DLD1 (cell line): ENCODE measurements around the gene SCFD2.

Source experiments
- in situ Hi-C: cut with HindIII; loops from 2 replicates; pipeline ENCODE4 v1.10.0; 2017; ENCODE audit warnings: low sequenced_read_pairs

The SCFD2 gene

DNA sequence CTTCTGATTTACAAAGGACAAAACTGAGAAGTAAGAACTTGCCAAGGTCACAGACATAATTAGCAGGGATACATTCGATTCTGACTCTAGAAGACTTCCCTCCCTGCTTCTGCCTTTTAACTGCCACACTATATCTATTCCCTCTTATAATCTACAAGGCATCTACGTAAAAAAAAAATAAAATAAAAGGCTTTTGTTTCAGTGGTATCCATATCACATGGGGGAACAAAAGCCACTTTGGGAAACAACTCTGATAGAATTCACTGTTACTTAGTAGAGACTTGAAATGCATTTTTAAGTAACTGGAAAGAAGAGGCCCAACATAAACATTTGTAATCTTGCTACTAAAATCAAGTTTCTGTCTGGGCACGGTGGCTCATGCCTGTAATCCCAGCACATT lies 247.2 kb downstream of the SCFD2 start:
- in situ Hi-C loops, result no loop called here

- in situ Hi-C loops, result no loop called here
Measured at GRCh38 chr4:53116954-53117353, 248.9 kb downstream of the SCFD2 start.

- in situ Hi-C loops, result no loop called here
Measured at GRCh38 chr4:53113431-53114225, 252.2 kb downstream of the SCFD2 start.

DNA sequence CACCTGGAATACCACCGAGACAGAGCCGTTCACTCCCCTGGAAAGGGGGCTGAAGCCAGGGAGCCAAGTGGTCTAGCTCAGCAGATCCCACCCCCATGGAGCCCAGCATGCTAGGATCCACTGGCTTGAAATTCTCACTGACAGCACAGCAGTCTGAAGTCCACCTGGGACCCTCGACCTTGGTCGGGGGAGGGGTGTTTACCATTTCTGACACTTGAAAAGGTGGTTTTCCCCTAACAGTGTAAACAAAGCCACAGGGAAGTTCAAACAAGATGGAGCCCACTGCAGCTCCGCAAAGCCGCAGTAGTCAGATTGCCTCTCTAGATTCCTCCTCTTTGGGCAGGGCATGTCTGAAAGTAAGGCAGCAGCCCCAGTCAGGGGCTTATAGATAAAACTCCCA lies 260.5 kb downstream of the SCFD2 start:
- in situ Hi-C loops, result no loop called here

- in situ Hi-C loops, result no loop called here
Measured at GRCh38 chr4:53103481-53103880, 262.4 kb downstream of the SCFD2 start.

GRCh38 chr4:53101191-53101581 lies 264.7 kb downstream of the SCFD2 start:
- in situ Hi-C loops, result no loop called here

DNA sequence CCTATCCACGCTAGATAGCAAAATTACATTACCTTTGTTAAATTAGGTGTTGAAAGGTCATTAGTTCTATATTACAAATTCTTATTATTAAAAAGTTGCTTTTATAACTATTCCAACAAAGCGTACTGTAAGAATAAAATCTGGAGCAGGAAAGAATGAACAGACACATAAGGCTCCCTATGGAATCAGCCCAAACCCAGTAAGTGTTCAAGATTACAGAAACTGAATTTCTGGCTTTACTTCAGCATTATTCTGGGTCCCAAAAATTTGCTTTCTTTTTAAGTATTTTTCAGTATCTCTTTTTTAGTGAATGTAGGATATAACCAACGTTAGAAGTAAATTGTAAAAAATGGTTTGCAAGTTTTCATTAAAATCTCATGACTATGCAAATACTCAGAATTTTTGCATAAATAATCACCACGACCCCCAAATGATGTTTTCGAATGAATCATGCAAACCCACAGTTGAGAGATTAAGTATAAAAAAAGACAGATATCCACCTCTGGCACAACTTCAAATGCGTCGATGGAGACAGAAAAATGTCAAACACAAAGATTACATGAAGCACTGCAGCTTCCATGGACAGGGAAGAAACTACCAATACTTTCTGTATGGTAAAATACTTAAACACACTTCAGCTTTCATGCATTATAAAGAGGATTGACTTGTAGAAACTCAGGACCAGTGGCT lies 265.2 kb downstream of the SCFD2 start:
- in situ Hi-C loops, result no loop called here

DNA sequence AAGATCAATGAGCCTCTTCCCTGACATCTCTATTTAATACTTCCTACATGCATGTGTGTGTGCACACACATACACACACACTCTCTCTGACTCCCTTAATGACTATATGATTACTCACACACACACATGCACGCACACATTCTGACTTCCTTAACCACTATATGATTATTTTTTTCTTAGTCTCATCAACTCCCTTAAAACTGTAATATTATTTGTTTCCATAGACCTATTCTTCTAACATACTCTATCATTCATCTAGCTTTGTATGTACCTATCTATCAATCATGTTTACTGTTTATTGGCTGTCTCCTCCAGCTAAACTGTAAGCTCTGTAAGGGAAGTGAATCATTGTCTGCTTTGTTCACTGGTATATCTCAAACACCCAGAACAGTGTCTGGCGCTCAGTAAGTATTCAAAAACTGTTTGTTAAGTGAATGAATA lies 267.2 kb downstream of the SCFD2 start:
- in situ Hi-C loops, result no loop called here

GRCh38 chr4:53094040-53094439 lies 271.8 kb downstream of the SCFD2 start:
- in situ Hi-C loops, result no loop called here

DNA sequence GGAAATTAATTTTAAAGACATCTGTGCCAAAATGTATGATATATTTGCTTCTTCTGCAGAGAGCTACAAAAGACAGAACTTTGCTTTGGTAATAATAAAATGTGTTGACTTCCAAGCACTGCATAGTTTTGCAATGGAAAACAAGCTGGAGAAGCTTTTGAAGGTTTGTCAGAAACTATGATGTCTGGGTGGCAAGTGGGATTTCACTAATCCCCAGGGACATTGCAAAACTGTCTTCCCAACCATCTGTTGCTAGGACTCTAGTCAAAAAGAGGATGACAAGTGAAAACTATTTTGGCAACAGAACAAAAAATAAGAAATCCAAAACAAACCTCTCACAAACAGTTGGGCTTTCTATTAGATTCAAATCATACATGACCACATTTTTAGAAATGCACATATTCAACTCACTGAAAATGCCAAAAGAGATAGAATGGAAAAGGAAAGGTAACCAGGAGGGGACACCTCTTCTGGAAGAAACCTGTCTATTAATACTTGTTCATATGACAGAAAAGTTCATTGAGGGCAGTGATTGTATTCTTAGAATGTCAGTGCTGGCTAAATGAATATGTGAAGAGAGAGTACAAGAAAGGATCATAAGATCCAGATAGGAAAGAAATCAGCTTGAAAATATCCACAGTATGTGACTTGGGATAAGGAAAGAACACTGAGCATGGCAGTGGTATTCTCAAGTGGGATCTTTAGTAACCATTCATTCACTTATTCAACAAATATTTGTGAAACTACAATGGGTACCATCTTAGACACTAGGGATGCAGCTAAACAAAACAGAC lies 275.7 kb downstream of the SCFD2 start:
- in situ Hi-C loops, result no loop called here

DNA sequence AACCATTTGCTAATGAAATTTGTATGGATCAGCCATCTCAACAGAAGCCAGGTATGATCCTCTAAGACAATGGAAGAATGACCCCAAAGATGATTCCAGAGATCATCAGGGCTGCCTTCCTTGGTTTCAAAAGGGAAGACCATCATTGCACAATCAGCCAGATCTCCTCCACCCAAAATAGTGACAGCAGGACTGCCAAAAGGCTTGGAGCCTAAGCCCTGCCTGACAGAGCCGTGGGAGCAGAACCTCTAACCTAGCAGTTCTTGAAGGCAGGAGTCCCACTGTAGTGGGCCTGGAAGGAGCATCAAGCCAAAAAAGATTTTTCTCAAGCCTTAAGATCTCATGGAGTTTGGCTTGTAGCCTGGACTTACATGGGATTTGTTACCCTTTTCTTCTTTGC lies 277.7 kb downstream of the SCFD2 start:
- in situ Hi-C loops, result no loop called here

DNA sequence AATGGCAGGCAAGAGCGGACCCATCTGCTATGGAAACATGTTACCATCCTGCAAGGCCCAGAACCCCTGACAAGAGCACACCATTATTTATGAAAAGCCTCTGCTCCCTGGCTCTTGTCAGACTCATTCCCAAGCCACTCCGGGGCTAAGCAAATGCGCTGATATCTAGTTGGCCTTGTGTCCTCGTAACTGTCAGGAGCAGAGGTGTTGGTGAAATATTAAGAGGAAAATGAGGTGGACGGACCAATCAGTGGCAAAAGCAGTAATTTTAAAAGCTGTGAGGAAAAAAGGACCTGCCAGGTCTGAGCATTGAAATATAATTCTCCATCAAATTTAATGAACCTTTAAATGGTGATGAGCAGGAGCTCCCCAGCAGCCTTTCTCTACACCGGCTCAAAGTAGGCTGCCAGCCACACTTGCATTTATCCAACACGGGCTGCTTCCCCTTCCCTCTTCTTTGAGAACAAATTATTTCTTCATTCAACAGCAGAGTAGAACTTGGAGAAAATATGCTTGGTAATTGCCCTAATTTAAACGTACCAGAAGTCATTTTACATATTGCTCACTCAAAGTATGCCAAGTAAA lies 289.4 kb downstream of the SCFD2 start:
- in situ Hi-C loops, result no loop called here

DNA sequence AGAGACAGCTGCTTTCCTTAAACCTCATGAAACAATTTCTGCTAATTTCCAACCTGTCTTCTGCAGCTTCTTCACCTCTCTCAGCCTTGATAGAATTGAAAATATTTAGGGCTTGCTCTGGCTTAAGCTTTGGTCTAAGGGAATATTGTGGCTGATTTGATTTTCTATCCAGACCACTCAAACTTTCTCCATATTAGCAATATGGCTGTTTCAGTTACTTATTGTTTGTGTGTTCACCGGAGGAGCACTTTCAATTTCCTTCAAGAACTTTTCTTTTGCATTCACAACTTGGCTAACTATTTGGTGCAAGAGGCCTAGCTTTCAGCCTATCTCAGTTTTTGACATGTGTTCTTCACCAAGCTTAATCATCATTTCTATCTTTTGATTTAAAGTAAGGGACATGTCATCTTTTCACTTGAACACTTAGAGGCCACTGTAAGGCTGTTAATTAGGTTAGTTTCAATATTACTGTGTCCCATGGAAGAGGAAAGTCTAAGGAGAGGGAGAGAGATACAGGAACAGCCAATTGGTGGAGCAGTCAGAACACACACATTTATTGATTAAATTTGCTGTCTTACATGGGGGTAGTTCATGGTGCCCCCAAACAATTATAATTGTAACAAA lies 290.6 kb downstream of the SCFD2 start:
- in situ Hi-C loops, result no loop called here

- in situ Hi-C loops, result no loop called here
Measured at GRCh38 chr4:53068755-53069330, 297.0 kb downstream of the SCFD2 start.

DNA sequence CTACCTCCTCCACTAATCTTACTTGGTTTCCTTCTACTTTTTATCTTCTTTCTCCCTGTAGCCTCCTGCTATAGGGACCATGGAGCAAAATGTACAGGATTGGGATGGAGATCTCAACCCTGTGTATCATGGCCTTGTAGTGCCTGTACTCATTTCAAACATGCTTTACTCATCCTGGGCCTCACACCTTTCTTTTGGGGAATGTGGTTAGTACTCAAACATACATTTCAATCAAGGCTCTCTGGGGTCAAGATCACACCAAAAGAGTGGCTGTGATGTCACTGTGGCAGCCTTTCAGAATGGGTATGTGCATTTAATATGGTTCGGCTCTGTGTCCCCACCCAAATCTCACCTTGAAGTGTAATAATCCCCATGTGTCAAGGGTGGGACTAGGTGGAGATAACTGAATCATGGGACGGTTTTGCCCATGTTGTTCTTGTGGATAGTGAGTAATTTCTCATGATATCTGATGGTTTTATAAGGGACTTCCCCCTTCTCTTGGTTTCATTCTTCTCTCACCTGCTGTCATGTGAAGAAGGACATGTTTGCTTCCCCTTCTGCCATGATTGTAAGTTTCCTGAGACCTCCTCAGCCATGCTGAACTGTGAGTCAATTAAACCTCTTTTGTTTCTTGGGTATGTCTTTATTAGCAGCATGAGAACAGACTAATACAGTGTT lies 298.6 kb downstream of the SCFD2 start:
- in situ Hi-C loops, result no loop called here

- in situ Hi-C loops, result no loop called here
Measured at GRCh38 chr4:53066155-53066554, 299.7 kb downstream of the SCFD2 start.

GRCh38 chr4:53064609-53065008 lies 301.3 kb downstream of the SCFD2 start:
- in situ Hi-C loops, result no loop called here

DNA sequence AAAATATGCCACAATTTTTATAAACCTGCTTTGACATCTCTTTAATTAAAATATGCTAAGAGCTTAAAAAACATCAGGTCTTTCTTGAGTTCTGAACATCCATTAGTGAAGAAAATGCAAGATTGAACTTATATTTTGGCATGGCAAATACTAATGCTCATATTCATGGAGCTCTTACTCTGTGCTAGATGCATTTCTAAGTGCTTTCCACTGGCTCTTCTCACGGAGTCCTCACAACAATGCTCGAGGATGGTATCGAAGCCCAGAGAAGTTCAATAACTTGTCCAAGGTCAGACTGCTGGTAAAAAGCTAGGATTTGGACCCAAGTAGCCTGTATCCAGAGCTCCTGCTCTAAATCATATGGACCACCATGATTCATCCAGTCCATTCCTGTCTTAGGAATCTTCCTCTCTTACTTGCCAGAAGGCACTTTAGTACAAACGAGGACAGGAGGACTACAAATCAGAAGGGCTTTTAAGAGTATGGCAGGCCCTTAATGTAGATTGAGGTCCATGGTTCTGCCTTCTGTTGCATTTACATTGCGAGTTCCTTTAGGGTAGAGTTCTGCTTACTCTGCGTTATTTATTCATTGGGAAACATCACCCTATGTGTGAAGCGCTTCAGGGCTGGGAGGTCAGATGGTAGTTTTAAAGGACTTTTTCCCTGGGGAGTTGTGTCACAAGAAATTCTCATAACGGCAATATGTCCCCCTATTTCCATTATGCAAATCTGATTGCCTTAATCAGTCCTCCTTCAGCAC lies 304.6 kb downstream of the SCFD2 start:
- in situ Hi-C loops, result no loop called here

DNA sequence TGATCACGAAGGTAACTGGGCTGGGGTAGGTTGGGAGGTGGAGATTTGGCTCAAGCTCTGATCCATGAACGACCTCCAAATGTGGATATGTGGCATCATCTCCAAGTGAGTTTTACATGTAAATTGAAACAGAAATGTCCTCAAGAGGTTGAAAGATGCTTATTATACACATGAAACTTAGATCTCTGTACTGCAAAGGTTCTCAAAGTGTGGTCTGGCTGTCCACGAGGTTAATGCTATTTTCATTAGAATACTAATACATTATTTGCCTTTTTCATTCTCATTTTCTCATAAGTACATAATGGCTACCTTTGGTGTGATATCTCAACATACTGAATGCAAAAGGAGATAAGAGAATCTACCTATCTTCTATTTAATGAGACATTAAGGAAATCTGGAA lies 305.6 kb downstream of the SCFD2 start:
- in situ Hi-C loops, result no loop called here
